Measurements from ENCODE around the gene AURKB. TPM values are rescaled to one million over a fixed set of nuclear protein-coding genes. Genes with fewer than 3 reads are reported as not detected.

AURKB gene
- total and polyA plus RNA-seq, 10 of the 15 experiments (the other 5 are each of a cell fraction or from before 2014, with no cell fraction given): 52.7 to 209 (median 128) TPM

- TF ChIP-seq TCF12 (IDR thresholded peaks at IDR 0.05; ENCODE audit: low read depth, low read length) (peak; percentile 52; the same call in 1 of the 2 replicates), CBFB (IDR thresholded peaks at IDR 0.05; ENCODE audit: low read depth) (peak; percentile 58; the same call in 1 of the 2 replicates), ZSCAN29 (IDR thresholded peaks at IDR 0.05) (no peak), SIN3A (IDR thresholded peaks at IDR 0.05; ENCODE audit: low read depth, low read length) (peak; percentile 100), MXI1 (IDR thresholded peaks at IDR 0.05; ENCODE audit: low read depth, low read length) (peak; percentile 100), BCL3 (IDR thresholded peaks at IDR 0.05; ENCODE audit: borderline replicate concordance, insufficient read depth, low read depth, low read length, poor library complexity, severe bottlenecking) (no peak), SRF (IDR thresholded peaks at IDR 0.05; ENCODE audit: low read depth in 2 of 2, low read length in 2 of 2) (peak in 1 of 2 experiments; percentile 26; a peak in 1 of 4 replicates), NKRF (conservative IDR thresholded peaks at IDR 0.05) (peak; percentile 100), CREM (IDR thresholded peaks at IDR 0.05; ENCODE audit: low read depth) (peak; percentile 83), SP1 (IDR thresholded peaks at IDR 0.05; ENCODE audit: low read depth, low read length) (peak; percentile 86), SKIL (IDR thresholded peaks at IDR 0.05; ENCODE audit: low read depth, poor library complexity, severe bottlenecking) (no peak), HDGF (IDR thresholded peaks at IDR 0.05) (no peak), CHD2 (IDR thresholded peaks at IDR 0.05; ENCODE audit: borderline replicate concordance, low read depth, low read length) (peak; percentile 77; the same call in 1 of the 2 replicates), SREBF1 (IDR thresholded peaks at IDR 0.05; ENCODE audit: low read length) (no peak), USF1 (IDR thresholded peaks at IDR 0.05; ENCODE audit: borderline replicate concordance, extremely low read length, insufficient read depth, low read depth, low read length) (peak; percentile 58), RAD51 (IDR thresholded peaks at IDR 0.05) (peak; percentile 61), LARP7 (IDR thresholded peaks at IDR 0.05) (0 out of 2 replicates have a peak, but pooled peaks have one; percentile 48), FOS (IDR thresholded peaks at IDR 0.05; ENCODE audit: borderline replicate concordance, extremely low read depth, insufficient read length) (peak; percentile 39), BRCA1 (IDR thresholded peaks at IDR 0.05; ENCODE audit: low read depth, low read length) (no peak), GATAD2B (conservative IDR thresholded peaks at IDR 0.05; ENCODE audit: low read depth) (peak; percentile 60; the same call in 1 of the 2 replicates)
- TF ChIP-seq, protein P1, sequence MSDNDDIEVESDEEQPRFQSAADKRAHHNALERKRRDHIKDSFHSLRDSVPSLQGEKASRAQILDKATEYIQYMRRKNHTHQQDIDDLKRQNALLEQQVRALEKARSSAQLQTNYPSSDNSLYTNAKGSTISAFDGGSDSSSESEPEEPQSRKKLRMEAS (IDR thresholded peaks at IDR 0.05; ENCODE audit: low read depth, low read length): peak; percentile 97
These were observed at the start of gene AURKB (continued) for GRCh38 chr17:8209907-8210760.

All from GM12878 (cell line).